DOHH2 (cell line): ENCODE results near the gene PDLIM7.

Experiments
- EZH2phosphoT487 ChIP-seq: fragments of 200-600 bp; sonication (generic); IDR thresholded peaks from 2 replicates; pipeline ENCODE4 v1.6.1; 2017; ENCODE audit warnings: borderline replicate concordance, mild to moderate bottlenecking, antibody characterized with exemption, low read length, moderate library complexity, mixed read lengths
- TF ChIP-seq, protein P1 (sequence below): fragments of 200-600 bp; sonication (generic); IDR thresholded peaks from one replicate; pipeline ENCODE4 v1.5.1; 2014; ENCODE audit warnings: antibody characterized with exemption, mild to moderate bottlenecking, low read depth, low read length; ENCODE audit not compliant: poor library complexity, severe bottlenecking

DNA sequence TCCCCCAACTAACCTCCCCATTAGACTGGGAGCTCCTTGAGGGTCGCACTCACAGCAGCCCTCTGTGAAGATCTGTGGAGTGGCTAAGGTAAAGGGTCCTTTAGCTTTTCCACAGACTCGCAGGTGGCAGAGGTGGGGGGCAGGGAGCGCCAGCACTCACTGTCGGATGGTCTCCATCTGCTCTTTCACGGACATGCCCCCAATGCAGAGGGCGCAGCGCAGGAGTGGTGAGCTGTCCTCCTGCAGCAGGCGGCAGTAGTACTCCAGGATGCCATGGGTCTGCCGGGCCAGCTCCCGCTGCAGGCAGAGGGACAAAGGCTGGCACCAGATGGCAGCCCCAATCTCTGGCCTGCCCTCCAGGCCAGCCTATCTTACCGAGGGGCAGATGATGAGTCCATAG lies 17.1 kb upstream of the PDLIM7 start:
- TF ChIP-seq, protein P1, sequence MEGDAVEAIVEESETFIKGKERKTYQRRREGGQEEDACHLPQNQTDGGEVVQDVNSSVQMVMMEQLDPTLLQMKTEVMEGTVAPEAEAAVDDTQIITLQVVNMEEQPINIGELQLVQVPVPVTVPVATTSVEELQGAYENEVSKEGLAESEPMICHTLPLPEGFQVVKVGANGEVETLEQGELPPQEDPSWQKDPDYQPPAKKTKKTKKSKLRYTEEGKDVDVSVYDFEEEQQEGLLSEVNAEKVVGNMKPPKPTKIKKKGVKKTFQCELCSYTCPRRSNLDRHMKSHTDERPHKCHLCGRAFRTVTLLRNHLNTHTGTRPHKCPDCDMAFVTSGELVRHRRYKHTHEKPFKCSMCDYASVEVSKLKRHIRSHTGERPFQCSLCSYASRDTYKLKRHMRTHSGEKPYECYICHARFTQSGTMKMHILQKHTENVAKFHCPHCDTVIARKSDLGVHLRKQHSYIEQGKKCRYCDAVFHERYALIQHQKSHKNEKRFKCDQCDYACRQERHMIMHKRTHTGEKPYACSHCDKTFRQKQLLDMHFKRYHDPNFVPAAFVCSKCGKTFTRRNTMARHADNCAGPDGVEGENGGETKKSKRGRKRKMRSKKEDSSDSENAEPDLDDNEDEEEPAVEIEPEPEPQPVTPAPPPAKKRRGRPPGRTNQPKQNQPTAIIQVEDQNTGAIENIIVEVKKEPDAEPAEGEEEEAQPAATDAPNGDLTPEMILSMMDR, result no peak
- TF ChIP-seq EZH2phosphoT487, result no peak
